ENCODE data around the gene CTPS1. TPM values are rescaled to one million over a fixed set of nuclear protein-coding genes. Genes with fewer than 3 reads are reported as not detected.

Gene CTPS1
- total RNA-seq, 1 donor from 2014 or later = 65.4 TPM

DNA sequence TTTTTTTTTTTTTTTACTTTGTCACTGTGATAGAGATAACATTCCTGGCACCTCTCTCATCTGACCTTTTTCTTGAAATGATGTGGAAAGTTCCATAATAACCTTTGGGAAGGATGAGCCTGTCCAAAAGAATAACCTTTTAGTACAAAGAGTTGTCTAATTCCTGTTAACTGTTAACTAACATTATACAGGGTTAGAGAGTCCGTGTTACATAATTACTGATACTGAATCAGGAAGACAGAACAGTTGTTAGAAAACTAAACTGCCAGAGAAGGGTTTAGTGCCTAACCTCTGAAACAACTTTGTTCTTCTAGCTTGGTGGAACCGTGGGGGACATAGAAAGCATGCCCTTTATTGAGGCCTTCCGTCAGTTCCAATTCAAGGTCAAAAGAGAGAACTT, 8.8 kb downstream of the CTPS1 start:
- intact Hi-C loops (cut with micrococcal nuclease) = no loop called here

DNA sequence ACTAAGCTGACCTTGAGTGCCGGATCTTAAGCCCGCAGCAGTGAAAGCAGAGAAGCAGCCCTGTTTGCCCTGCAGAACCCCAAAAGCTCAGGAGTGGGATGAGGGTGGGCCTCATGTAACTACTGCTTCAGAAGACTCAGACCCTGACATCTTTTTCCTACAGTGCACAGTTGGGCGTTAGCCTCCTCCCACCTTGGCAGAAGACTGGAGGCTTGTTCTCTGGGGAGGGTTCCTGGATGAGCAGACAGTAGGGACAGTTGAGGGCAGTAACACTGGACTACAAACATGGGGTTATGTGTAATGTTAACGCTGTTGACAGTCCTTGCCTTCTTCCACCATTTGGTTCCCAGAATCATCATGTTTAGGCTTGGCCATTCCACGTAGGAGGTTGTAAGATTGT, 9.6 kb downstream of the CTPS1 start:
- intact Hi-C loops (cut with micrococcal nuclease) = no loop called here

DNA sequence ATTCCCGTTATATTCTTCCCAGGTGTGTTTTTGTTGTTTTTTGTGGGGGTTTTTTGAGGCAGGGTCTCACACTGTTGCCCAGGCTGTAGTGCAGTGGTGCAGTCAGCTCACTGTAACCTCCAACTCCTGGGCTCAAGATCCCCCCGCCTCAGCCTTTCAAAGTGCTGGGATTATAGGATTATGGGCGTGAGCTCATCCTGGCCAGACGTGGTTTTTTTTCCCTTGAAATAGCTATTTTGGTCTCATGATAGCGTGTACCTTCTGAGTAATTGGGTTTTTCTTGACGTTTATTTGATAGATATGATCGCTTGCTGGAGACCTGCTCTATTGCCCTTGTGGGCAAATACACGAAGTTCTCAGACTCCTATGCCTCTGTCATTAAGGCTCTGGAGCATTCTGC, 17.6 kb downstream of the CTPS1 start:
- intact Hi-C loops (cut with micrococcal nuclease) = no loop called here

DNA sequence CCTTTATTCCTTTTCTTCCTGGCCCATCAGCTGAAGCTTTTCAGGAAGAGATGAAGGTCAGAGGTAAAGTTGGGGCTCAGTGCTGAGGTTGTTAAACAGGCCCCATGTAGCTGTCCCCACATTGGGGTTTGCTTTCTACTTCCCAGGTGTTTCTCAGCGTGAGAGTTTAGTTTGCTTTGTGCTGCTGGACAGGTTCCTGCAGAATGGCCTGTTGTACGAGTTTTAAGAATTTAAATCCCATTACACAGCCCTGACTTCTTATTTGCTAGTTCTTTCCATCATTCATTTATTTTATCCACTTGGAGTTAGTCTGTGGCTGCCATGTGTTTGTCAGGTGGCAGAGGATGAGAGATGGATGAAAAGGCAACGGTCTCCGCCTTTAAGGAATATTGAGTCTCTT, 19.2 kb downstream of the CTPS1 start:
- intact Hi-C loops (cut with micrococcal nuclease) = no loop called here

DNA sequence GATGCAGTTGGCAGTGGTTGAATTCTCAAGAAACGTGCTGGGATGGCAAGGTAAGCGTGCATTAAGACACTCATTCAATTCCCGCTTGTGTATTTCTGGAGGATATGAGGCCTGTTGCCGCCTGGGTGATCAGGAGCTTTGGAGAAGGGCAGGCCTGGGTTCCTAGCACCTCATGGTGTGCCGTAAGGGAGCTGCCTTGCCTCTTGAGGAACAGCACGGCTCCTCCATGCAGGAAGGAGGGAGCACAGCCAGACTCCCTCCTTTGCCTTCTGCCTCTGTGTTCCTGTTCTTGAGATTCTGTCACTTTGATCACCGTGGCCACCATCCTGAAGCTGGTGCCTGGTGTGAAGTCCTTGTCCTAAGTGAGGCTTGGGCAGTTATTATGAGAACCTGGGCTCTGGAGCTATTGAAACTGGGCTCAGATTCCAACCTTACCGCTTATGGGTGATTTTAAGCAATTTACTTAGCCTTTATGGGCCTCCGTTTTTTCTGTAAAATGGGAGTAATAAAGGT, 23.7 kb downstream of the CTPS1 start:
- intact Hi-C loops (cut with micrococcal nuclease) = loop anchor here (2.0 kb wide), 1 partner anchor 22 kb away; no protein-coding TSS in a partner anchor

DNA sequence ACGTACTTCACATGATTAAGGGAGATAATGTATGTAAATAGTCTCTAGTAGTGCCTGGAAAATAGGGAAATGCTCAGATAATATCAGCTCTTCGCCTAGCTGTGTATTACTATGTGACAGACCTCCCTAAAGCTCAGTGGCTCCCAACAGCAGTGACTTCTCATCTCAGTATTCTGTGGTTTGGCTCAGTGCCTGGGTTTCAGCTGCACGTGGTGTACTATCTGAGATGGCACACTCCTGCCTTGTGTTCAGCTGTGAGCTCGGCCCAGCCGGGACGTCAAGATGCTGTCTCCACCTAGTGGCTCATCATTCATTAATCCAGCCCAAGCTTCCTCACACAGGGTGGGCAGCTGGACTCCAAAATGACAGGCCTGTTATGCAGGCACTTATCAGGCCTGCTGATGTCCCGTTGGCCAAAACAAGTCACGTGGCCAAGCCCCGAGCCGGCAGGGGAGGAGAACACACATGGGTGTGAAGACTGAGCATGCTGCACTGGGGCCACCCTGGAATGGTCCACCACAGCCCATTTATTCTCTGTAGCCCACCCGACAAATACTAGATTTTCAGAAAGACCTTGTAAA, 24.2 kb downstream of the CTPS1 start:
- intact Hi-C loops (cut with micrococcal nuclease) = loop anchor here (2.0 kb wide), 1 partner anchor 23 kb away; no protein-coding TSS in a partner anchor

DNA sequence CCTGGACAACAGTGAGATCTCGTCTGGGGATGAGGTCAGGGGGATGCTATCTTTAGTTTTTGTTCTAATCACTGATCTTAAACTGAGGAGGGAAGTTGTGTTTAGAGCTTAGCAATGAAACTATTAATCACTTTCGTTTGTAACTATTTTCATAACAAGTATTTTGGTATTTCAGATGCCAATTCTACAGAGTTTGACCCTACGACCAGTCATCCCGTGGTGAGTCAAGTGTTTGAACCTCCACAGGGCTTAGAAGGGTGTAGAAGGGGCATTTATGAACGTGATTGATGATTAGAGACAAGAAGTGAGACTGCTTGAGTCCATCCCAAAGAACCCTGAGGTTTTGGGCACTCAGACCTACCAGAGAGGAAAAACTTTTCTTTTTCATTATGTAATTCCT, 26.4 kb downstream of the CTPS1 start:
- intact Hi-C loops (cut with micrococcal nuclease) = no loop called here

DNA sequence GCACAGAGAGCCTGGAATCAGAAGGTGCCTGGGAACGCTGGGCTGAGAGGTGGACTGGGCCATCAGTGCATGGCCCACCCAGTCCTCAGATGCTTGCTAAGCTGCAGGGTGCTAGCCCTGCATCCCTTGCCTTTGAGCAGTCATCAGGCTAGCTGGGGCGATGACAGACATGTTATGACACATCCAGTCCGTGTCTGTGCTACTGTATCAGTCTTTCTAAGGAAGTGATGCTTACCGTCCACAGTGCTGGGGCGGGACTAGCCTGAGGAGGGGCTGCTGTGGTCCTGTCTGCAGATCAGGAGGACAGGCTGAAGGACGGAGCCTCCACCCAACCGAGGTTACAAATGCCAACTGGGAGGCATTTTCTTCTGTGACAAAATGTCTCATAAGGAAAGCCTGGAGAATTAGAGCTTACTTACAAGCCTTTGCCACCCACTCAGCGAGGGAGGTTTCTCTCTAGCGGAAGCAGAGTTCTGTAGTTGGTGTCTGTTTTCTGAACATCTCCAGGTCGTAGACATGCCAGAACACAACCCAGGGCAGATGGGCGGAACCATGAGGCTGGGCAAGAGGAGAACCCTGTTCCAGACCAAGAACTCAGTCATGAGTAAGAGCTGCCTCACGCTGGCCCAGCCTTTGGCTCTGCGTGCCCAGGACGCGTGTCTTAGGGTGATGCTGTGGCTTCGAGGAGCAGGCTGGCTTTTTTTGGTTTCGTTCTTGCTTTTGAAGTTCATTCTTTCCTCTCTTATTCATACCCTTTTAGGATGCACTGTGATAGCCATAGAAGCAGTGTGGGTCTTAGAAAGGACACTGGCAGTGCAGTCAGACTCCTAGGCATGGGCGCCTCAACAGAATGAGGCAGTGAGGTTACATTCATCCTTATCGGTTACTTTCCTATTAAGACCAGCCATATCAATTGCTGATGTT, 27.7 kb downstream of the CTPS1 start:
- intact Hi-C loops (cut with micrococcal nuclease) = no loop called here

DNA sequence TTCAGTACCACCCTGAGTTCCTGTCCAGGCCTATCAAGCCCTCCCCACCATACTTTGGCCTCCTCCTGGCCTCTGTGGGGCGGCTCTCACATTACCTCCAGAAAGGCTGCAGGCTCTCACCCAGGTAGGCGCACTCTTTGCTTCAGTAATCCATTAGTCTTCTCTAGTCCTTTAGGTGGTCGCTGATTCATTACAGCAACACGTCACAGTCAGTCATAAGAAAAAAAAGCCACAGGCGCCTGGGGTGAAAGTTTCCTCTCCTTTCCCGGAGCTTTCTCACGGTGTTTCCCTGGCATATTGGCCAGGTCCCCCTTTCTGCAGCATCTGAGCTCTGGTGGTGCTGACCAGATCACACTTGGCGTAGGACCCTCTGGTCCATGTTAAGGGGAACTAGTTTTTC, 30.0 kb downstream of the CTPS1 start:
- intact Hi-C loops (cut with micrococcal nuclease) = no loop called here

DNA sequence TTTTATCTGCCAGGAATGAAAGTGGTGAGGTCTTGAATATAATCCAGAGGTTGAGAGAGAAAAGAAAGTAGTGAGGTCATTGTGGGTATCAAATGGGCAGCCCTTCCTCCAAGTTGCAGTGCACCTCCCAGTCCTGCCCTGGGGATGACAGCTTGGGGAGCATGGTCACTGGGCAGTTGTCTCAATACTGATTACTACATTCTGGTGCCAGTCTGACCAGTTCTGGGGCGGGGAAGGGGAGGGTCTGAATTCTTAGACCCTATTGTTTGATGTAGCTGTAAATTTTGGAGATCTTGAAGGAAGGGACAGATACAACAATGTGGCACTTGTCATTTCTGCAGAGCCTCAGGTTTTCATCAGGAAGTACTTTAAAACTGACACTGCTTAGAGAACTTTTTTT, 30.8 kb downstream of the CTPS1 start:
- intact Hi-C loops (cut with micrococcal nuclease) = no loop called here

DNA sequence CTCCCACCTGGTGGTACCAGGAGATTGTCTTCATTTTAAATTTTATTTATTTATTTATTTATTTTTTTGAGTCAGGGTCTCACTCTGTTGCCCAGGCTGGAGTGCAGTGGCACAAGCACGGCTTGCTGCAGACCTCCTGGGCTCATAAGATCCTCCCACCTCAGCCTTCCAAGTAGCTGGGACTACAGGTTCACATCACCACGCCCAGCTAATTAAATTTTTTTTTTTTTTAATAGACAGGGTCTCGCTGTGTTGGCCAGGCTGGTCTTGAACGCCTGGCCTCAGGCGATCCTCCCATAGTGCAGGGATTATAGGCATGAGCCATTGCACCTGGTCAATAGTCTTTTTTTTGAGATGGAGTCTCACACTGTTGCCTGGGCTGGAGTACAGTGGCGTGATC, 33.5 kb downstream of the CTPS1 start:
- intact Hi-C loops (cut with micrococcal nuclease) = no loop called here

DNA sequence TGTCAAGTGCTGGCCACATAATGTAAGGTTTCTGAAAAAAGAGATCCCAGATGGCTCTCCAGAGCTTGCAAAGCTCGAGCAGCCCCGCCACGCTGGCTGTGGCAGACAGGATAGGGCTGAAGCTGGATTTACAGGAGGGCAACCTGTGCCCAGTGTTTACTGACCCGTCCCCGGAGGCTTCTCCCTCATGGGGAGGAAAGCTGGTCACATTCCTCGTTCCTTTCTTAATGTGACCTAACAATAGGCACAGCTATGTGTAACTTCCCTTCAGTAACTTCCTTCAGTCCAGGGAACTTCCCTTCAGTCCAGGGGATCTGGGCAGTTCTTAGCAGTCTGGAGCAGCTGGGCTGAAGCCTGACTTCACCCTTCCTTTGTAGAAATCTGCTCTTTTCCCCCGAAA, 34.3 kb downstream of the CTPS1 start:
- intact Hi-C loops (cut with micrococcal nuclease) = no loop called here

DNA sequence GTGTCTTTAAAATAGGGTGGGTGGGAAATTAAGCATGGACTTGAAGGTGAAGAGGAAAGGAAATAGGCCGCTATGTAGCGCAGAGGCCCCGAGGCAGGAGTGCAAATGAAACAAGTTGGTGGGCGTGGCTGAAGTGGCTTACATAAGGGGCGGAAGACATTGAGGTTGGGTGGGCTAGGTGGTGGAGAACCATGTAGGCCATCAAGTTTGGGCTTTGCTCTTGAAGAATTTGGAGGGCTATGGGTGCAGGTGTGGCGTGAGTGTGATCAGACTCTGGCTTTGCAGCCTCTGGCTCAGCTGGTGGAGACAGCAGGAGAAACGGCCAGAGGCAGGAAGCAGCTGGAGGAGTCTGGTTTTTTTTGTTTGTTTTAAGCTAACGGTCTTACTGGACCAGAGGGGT, 35.4 kb downstream of the CTPS1 start:
- intact Hi-C loops (cut with micrococcal nuclease) = no loop called here

DNA sequence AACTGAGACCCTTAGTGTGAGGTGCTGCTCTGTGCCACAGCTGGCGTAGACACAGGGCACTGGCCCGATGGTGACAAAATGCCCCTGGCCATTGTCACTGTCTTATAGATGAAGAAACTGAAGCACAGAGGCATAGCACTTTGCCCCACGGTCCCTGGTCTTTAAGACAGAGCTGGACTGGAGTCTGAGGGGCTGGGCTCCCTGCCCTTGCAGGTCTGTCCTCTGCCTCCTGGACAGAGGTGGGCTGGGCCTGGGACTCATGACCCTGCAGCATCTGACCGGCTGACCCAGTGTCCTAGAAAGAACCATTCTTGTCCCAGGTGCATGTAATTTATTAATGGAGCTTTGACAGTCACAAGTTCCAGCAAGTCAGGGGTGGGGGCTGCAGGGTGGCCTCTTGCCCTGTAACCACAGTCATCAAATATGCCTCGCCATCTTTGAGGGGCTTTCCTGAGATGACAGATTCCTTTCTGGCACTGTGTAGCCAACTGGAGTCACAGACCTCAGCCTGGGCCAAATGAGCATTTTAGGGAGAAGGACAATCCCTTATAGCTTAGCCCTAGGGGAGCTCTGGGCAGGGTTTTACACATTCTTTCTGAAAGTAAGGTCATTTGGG, 35.9 kb downstream of the CTPS1 start:
- intact Hi-C loops (cut with micrococcal nuclease) = no loop called here

DNA sequence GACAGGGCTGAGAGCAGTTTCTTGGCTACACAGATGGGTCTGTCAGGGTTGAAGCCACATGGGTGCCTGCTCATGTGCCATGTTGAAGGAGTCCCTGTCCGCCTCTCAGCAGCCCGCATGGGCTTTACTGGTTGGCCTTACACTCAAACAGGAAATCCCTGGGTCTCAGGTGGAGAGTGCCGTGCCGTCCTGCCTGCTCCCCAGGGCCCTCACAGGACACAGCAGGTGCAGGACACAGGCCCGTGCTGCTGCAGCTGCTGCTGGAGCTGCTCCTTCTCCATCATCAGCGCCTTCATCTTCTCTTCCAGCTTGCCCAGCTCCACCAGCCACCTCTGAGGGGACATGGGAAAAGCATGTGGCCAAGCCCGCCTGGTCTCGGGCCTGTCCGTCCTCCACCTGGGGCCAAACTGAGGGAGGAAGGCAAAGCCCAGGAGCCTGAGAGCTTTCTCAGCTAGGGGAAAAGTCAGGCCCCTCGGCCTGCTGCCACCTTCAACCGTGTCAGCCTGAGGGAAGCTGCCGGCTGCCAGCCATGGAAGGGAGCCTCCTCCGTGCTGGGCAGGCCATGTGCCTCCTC, 36.5 kb downstream of the CTPS1 start:
- intact Hi-C loops (cut with micrococcal nuclease) = no loop called here

DNA sequence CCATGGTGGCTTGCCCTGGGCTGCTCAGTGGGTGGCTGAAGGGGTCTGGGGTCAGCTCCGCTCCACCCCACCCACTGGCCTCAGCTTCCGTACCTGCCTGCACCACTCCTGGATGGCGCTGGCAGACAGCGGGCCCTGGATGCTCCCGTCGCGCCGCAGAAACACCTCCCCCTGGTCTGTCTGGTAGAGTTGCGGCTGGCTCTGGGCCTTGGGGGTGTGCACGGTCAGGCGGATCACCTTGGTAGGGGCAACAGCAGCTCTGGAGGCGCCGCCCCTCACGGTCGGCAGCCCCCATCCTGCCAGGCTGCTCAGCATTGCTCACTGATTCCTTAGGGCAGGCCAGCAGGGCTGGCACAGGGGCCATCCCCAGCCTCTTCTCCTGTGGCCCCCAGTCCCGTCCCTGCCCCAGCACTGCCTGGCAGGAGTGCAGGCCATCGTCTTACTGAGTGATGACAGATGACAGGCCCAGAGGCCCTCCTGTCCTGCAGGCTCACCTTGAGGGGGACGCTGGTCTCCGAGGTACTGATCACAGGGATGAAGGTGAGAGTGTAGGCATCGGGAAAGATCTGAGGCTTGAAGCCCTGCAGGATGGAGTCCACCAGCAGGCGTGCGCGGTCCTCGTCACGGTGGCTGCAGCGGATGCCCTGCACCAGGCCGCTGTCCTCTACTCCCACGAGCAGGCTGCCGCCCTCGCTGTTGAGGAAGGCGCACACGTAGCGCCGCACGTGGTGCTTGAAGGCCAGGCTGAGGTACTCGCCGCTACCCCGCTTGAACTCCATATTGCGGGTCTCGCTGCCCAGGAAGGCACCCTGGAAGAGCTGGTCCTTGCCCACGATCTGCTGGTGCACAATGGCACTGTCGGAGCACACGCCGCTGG, 37.9 kb downstream of the CTPS1 start:
- intact Hi-C loops (cut with micrococcal nuclease) = no loop called here

DNA sequence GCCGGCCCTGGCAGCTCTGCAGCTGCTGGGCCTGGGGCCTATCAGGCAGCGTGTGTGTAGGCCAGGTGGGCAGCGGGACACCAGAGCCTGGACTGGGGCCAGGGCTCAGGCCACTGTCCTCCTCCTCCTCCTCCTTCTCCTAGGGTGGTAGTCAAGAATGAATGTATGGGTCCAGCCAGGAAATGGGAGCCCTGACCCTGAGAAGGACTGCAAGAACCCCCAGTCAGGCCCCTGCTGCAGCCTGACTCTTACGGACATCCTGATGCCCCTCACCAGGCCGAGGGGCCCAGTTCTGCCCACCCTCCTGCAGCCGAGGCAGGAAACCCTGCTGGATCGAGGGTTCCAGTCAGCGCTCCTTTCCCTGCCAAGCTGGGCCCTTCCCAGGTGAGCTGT, 38.5 kb downstream of the CTPS1 start:
- intact Hi-C loops (cut with micrococcal nuclease) = no loop called here

DNA sequence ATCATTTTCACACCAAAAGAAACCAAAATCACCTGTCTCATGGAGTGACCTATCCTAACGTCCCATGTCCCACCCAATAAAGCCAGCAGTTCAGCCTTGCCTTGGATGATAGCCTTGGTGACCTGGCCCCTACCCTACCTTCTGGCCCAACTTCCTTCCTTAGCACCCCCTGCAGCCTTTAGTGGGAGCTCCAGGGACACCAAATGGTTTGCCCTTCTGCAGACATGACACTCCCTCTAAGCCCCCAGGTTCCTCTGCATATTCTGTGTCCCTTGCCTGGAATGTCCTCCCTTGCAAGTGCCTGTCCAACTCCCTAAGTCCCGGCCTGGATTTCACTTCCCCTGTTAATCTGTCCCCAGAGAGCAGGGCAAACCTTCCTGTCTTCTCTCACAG, 39.9 kb downstream of the CTPS1 start:
- intact Hi-C loops (cut with micrococcal nuclease) = no loop called here

DNA sequence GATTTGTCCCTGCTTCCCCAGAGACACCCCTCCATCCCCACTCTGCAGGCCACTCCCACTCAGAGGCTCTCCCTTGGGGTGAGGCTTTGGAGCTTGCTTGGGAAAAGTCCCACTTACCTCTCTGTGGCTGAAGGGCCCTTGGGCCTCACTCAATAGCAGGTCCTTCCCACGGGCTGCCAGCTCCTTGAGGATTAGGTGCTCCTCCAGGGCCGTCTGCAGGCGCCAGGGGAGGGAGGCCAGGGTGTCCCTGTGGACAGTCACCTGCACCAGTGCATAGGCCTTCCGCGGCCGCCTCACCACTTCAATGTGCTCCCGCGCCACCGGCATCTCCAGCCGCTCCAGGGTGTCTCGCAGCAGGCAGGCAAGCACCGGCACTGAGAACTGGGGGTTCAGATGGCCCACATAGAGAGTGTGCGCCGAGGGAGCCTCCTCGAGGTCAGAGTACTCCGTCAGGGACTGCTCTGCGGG, 40.6 kb downstream of the CTPS1 start:
- intact Hi-C loops (cut with micrococcal nuclease) = no loop called here

DNA sequence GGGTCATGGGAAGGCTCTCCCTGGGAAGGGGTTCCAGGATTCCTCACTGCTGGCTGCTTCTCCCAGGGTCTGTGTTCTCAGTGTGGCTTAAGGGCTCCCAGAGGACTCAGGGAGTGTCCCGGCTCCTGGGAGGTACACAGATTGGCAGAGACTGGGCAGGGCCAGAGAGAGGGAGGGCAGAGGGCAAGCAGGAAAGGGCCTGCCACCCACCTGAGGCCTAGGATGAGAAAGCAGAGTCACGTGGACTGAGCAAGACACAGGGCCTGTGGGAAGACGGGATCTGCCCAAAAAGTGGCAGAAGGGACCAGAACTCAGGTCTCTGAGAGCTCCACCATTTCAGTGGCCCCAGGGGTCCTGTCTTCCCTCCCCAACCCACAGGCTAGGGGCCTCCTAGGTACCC, 41.2 kb downstream of the CTPS1 start:
- intact Hi-C loops (cut with micrococcal nuclease) = no loop called here

Data from T-helper 1 cell treated with Interleukin-12 subunit alpha and Interleukin-12 subunit beta and Interleukin-4 antibody, amounts not matched to agents 30 ng/mL and 1 ng/mL, for 36 hours (primary cell).